ENCODE results near the gene SERPINA4. TPM values are rescaled to one million over a fixed set of nuclear protein-coding genes. Genes with fewer than 3 reads are reported as not detected.

SERPINA4 gene
- total and polyA plus RNA-seq, 2 of the 8 experiments (the other 6 are each of a cell fraction or from before 2014, with no cell fraction given): not detected

GRCh38 chr14:94591871-94592270 is 30.6 kb downstream of the SERPINA4 start:
- H3K36me3 ChIP-seq (ENCODE audit: control insufficient read depth in 2 of 4, insufficient read depth in 4 of 4, low read length in 3 of 4): no peaks in the 10 kb centered on the region
- no peak for TF ChIP-seq NANOG (IDR thresholded peaks at IDR 0.05; ENCODE audit: insufficient read depth, low read depth, low read length, poor library complexity, severe bottlenecking)
- no peak for TF ChIP-seq SUZ12 (IDR thresholded peaks at IDR 0.05; ENCODE audit: low read length)
- no peak for TF ChIP-seq TAF7 (optimal IDR thresholded peaks at IDR 0.05; ENCODE audit: borderline replicate concordance, low read depth, low read length)
- TF ChIP-seq KDM4A (IDR thresholded peaks at IDR 0.05; ENCODE audit: low read depth, low read length, severe bottlenecking): no peak
- no peak for TF ChIP-seq CREB1 (IDR thresholded peaks at IDR 0.05)
- TF ChIP-seq SP2 (IDR thresholded peaks at IDR 0.05; ENCODE audit: low read length): no peak
- TF ChIP-seq TAF1 (IDR thresholded peaks at IDR 0.05; ENCODE audit: low read depth, low read length): no peak
- TF ChIP-seq BACH1 (IDR thresholded peaks at IDR 0.05; ENCODE audit: low read length): no peak
- no peak for TF ChIP-seq EZH2 (IDR thresholded peaks at IDR 0.05; ENCODE audit: low read depth, low read length, severe bottlenecking)
- no peak for TF ChIP-seq GABPA (IDR thresholded peaks at IDR 0.05; ENCODE audit: borderline replicate concordance, insufficient read depth, low read length)
- TF ChIP-seq SIRT6 (IDR thresholded peaks at IDR 0.05; ENCODE audit: low read length): no peak
- TF ChIP-seq POLR2A (IDR thresholded peaks at IDR 0.05; ENCODE audit: control extremely low read depth in 1 of 2, low read depth in 2 of 2, low read length in 2 of 2): no peak
- peaks cover 5% of the 10 kb centered on the region; the same call in 1 of the 2 replicates for H3K23me2 ChIP-seq (ENCODE audit: low read depth, low read length)
- no peaks in the 10 kb centered on the region; a peak in 1 of 7 replicates for H3K27me3 ChIP-seq (replicated peaks in 1 of 4; ENCODE audit: control insufficient read depth in 3 of 4, extremely low read depth in 1 of 4, insufficient read depth in 3 of 4, low read length in 3 of 4)
- DNase-seq (ENCODE audit: low read depth in 1 of 2, low spot score in 2 of 2): no peak
- no peak overlapping the region for H3K56ac ChIP-seq (replicated peaks; ENCODE audit: insufficient read length, low read depth, low read length)
- no peak overlapping the region for H3K23ac ChIP-seq (ENCODE audit: insufficient read length)
- no peak overlapping the region for H2AFZ ChIP-seq (ENCODE audit: low read length)
- H2BK5ac ChIP-seq (ENCODE audit: low read depth, low read length): no peak overlapping the region
- H2BK12ac ChIP-seq (ENCODE audit: low read depth, low read length): no peak overlapping the region
- H4K91ac ChIP-seq (replicated peaks; ENCODE audit: insufficient read length, low read length): no peak overlapping the region
- POLR2A ChIA-PET (ENCODE audit: partially characterized antibody): no interaction called here
- H4K5ac ChIP-seq (ENCODE audit: insufficient read length, low read depth, low read length): no peak overlapping the region
- H3K18ac ChIP-seq (ENCODE audit: extremely low read depth, low read length): no peak overlapping the region
- H3K4me2 ChIP-seq (ENCODE audit: insufficient read depth in 1 of 2, low read depth in 2 of 2, low read length in 2 of 2): no peak overlapping the region
- no peaks in the 10 kb centered on the region for H3K79me1 ChIP-seq (ENCODE audit: low read depth, low read length)
- H3K14ac ChIP-seq (ENCODE audit: insufficient read length): no peak overlapping the region
- no peaks in the 10 kb centered on the region for H3K79me2 ChIP-seq (ENCODE audit: control insufficient read depth in 1 of 2, insufficient read depth in 2 of 2, low read length in 2 of 2)
- 84% methylated on average over 8 of the region's 8 CpGs; no CpG with 5 or more reads in 1 of the 2 experiments for WGBS, 2 experiments (ENCODE audit: extremely low coverage in 1 of 2, insufficient coverage in 1 of 2, insufficient read length in 1 of 2, insufficient replicate concordance in 2 of 2, low coverage in 1 of 2, low lambda C conversion rate in 2 of 2, missing lambda C conversion rate in 1 of 2)
- no peak overlapping the region for H4K8ac ChIP-seq (ENCODE audit: extremely low read depth, insufficient read depth, low read length)
- no peaks in the 10 kb centered on the region for H3K4me1 ChIP-seq (replicated peaks in 1 of 4; ENCODE audit: control insufficient read depth in 3 of 4, insufficient read depth in 4 of 4, low read length in 3 of 4)
- H4K20me1 ChIP-seq (replicated peaks in 1 of 2; ENCODE audit: control insufficient read depth in 1 of 2, insufficient read depth in 2 of 2, low read length in 2 of 2): no peaks in the 10 kb centered on the region
- CTCF ChIA-PET (ENCODE audit: partially characterized antibody): no interaction called here
- FAIRE-seq: no peak
- no peak overlapping the region for H2BK15ac ChIP-seq (ENCODE audit: low read length)
- H3K27ac ChIP-seq (ENCODE audit: low read depth, low read length): no peak overlapping the region
- H2BK120ac ChIP-seq (replicated peaks; ENCODE audit: low read depth, low read length): no peak overlapping the region
- no peak overlapping the region for H2BK20ac ChIP-seq (ENCODE audit: low read length)
- H2AK5ac ChIP-seq (ENCODE audit: low read depth, low read length): no peak overlapping the region
- no peak overlapping the region for H3K4me3 ChIP-seq (ENCODE audit: extremely low read depth in 1 of 4, insufficient read depth in 2 of 4, low read depth in 3 of 4, low read length in 4 of 4)
- H3K4ac ChIP-seq (replicated peaks; ENCODE audit: insufficient read length, low read depth, low read length): no peak overlapping the region
- no peaks in the 10 kb centered on the region for H3K9me3 ChIP-seq (ENCODE audit: insufficient read depth in 2 of 2, low read depth in 1 of 2, low read length in 1 of 2)
- H3K9ac ChIP-seq (replicated peaks in 1 of 4; ENCODE audit: extremely low read depth in 1 of 4, low read depth in 3 of 4, low read length in 3 of 4): no peak overlapping the region

All from H1 (cell line).